Activated CD4-positive, alpha-beta T cell treated with anti-CD3 and anti-CD28 coated beads, Interleukin-2, amount 10 ng/mL, durations not matched to agents 7 days and 5 days (primary cell): ENCODE data around the gene PMIS2. TPM values are rescaled to one million over a fixed set of nuclear protein-coding genes. Genes with fewer than 3 reads are reported as not detected.
A peak's percentile ranks its signal among the peaks of the same experiment; 100 is the strongest.

ENCODE experiments used
- CTCF ChIA-PET: fragments of 350-600 bp; sonication (Branson Sonifier 250); formaldehyde crosslinking; loops from one replicate; lab custom pipeline; 2021; ENCODE audit warnings: antibody characterized with exemption; lab: Charles Lee
- POLR2A ChIA-PET: fragments of 350-600 bp; sonication (Branson Sonifier 250); formaldehyde crosslinking; loops from one replicate; lab custom pipeline; 2021; ENCODE audit warnings: antibody characterized with exemption; lab: Charles Lee
- DNase-seq: peaks from one replicate; pipeline ENCODE4 v3.0.0-alpha.2; 2020
- H3K27ac Mint-ChIP-seq: one replicate; pipeline ENCODE4 v1.8.0; 2021; ENCODE audit warnings: mild to moderate bottlenecking, moderate library complexity, mixed read lengths
- H3K27me3 Mint-ChIP-seq: one replicate; pipeline ENCODE4 v1.8.0; 2021; ENCODE audit warnings: mixed read lengths
- H3K36me3 Mint-ChIP-seq: one replicate; pipeline ENCODE4 v1.8.0; 2021; ENCODE audit warnings: low read depth, mixed read lengths
- H3K4me1 Mint-ChIP-seq: one replicate; pipeline ENCODE4 v1.8.0; 2021; ENCODE audit warnings: mixed read lengths
- H3K4me3 Mint-ChIP-seq: one replicate; pipeline ENCODE4 v1.8.0; 2021; ENCODE audit warnings: mild to moderate bottlenecking, moderate library complexity, mixed read lengths
- H3K9me3 Mint-ChIP-seq: one replicate; pipeline ENCODE4 v1.8.0; 2021; ENCODE audit warnings: mixed read lengths
- total RNA-seq, 2 experiments: library from RNA; stranded (reverse); gene quantifications; one replicate each; pipeline ENCODE4 v1.2.3, GENCODE V29; 2021

The PMIS2 gene
- total RNA-seq, 2 experiments from 2014 or later: not detected

DNA sequence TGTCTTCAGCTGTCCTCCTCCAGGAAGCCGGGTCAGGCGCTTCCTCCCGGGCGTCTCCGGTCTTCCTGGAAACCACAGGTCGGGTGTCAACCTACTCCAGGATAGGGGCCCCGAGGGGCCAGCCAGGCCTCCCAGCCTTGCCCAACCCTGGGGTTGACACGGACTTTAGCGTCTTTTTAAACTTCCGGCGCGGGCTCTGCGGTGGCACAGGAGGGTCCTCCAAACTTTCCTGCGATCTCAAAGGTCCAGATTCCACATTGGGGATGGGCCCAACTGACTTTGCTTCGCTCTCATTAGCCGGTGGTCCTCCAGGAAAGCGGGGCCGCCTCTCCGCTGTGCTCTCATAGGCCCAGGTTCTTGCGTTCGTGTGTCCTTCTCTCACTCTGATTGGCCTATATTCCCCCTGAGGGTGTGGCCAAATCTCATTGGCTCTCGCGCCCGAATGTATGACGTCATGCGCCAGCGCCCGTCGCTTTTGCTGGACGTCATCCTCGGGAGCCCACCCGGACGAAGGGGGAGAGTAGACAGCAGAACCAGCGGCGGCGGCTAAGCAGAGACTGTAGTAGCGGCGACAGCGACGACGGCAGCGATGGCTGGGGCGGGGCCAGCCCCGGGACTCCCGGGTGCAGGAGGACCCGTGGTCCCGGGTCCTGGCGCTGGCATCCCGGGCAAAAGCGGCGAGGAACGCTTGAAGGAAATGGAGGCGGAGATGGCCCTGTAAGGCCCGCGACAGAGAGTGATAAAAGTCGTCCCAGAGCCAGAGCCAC, 42.8 kb downstream of the PMIS2 start, which contains the start of gene RBM42:
Gene RBM42 (plus strand): TSS at position 472 of the 767 bp plus-strand sequence. CDS start 118 bp downstream, at position 590.
- H3K9me3 Mint-ChIP-seq: no peaks in the 10 kb centered on the region
- peak; percentile 98 for DNase-seq
- H3K27me3 Mint-ChIP-seq: no peaks in the 10 kb centered on the region
- peak within 1 kb of the TSS; percentile 99 for H3K27ac Mint-ChIP-seq
- H3K4me3 Mint-ChIP-seq: peak within 1 kb of the TSS; percentile 97
- ChIA-PET POLR2A (interaction anchor here (0.6 kb wide), 1 partner anchor 297 kb away, joined by 3 read pairs; no protein-coding TSS in a partner anchor), CTCF (no interaction called here)
- peaks cover 18% of the 10 kb centered on the region for H3K4me1 Mint-ChIP-seq
- peaks cover 28% of the 10 kb centered on the region for H3K36me3 Mint-ChIP-seq

DNA sequence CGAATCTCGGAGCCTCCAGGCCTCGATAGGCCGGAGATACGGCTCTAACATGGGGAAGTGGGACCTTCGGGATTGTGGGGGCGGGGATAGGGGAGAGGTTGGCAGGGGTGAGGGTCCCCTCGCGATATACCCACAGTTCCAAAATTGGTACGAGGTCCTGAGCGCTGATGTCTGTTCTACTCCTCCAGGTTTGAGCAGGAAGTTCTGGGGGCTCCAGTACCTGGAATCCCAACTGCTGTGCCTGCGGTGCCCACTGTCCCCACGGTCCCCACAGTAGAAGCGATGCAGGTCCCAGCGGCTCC, 43.3 kb downstream of the PMIS2 start:
- no peaks in the 10 kb centered on the region for H3K27me3 Mint-ChIP-seq
- H3K9me3 Mint-ChIP-seq: no peaks in the 10 kb centered on the region
- H3K4me1 Mint-ChIP-seq: peaks cover 18% of the 10 kb centered on the region
- CTCF ChIA-PET: interaction anchor here (1.0 kb wide), 1 partner anchor 18 kb away, joined by 3 read pairs; no protein-coding TSS in a partner anchor
- H3K36me3 Mint-ChIP-seq: peaks cover 28% of the 10 kb centered on the region
- peak overlapping the region; percentile 99 for H3K27ac Mint-ChIP-seq
- peak overlapping the region; percentile 97 for H3K4me3 Mint-ChIP-seq
- no peak for DNase-seq
- POLR2A ChIA-PET: no interaction called here

GRCh38 chr19:35633727-35634440, 47.9 kb downstream of the PMIS2 start:
- peaks cover 11% of the 10 kb centered on the region for H3K4me1 Mint-ChIP-seq
- ChIA-PET POLR2A (no interaction called here), CTCF (no interaction called here)
- no peaks in the 10 kb centered on the region for H3K27me3 Mint-ChIP-seq
- H3K27ac Mint-ChIP-seq: no peak overlapping the region
- H3K9me3 Mint-ChIP-seq: no peaks in the 10 kb centered on the region
- no peak for DNase-seq
- H3K4me3 Mint-ChIP-seq: no peak overlapping the region
- H3K36me3 Mint-ChIP-seq: peaks cover 47% of the 10 kb centered on the region

- Mint-ChIP-seq H3K27me3 (no peaks in the 10 kb centered on the region), H3K27ac (peak overlapping the region; percentile 13), H3K4me1 (peaks cover 6% of the 10 kb centered on the region), H3K4me3 (no peak overlapping the region), H3K9me3 (no peaks in the 10 kb centered on the region), H3K36me3 (peaks cover 36% of the 10 kb centered on the region)
- CTCF ChIA-PET: interaction anchor here (1.0 to 1.3 kb wide), 2 partner anchors 8 to 56 kb away, joined by 3 to 4 read pairs; no protein-coding TSS in a partner anchor
- no peak for DNase-seq
- POLR2A ChIA-PET: no interaction called here
Measured at GRCh38 chr19:35636651-35637050, 50.7 kb downstream of the PMIS2 start.

Other genes with a start within 250 kb of the PMIS2 start
- gene FFAR1, start 238.3 kb upstream of the PMIS2 start, total RNA-seq: not detected
- gene FFAR3, start 227.7 kb upstream of the PMIS2 start, total RNA-seq: not detected
- gene GPR42, start 215.1 kb upstream of the PMIS2 start, total RNA-seq: not detected
- not detected for gene FFAR2, start 137.9 kb upstream of the PMIS2 start, total RNA-seq
- not detected for gene KRTDAP, start 95.7 kb upstream of the PMIS2 start, total RNA-seq
- not detected for gene DMKN, start 72.5 kb upstream of the PMIS2 start, total RNA-seq
- gene SBSN, start 57.9 kb upstream of the PMIS2 start, total RNA-seq: not detected
- gene GAPDHS, start 52.7 kb upstream of the PMIS2 start, total RNA-seq: not detected
- gene TMEM147, start 40.5 kb upstream of the PMIS2 start, total RNA-seq: 10 to 100 TPM; 42.5 to 43.8 TPM
- not detected for gene ATP4A, start 22.5 kb upstream of the PMIS2 start, total RNA-seq
- 10 to 100 TPM; 52.2 to 57.9 TPM for gene HAUS5, start 26.6 kb downstream of the PMIS2 start, total RNA-seq
- gene RBM42, start 42.9 kb downstream of the PMIS2 start, total RNA-seq: 100 to 1,000 TPM; 100 to 112 TPM
- 1 to 10 TPM in 1 of 2 experiments, under 1 TPM in 1; 0.84 to 1.9 TPM for gene ETV2, start 55.6 kb downstream of the PMIS2 start, total RNA-seq
- 100 to 1,000 TPM; 429 to 474 TPM for gene COX6B1, start 62.1 kb downstream of the PMIS2 start, total RNA-seq
- under 1 TPM; 0.37 TPM for gene UPK1A, start 80.3 kb downstream of the PMIS2 start, total RNA-seq
- 10 to 100 TPM; 15.4 to 17.3 TPM for gene ZBTB32, start 118.4 kb downstream of the PMIS2 start, total RNA-seq
- 10 to 100 TPM; 65.1 to 67.2 TPM for gene KMT2B, start 131.8 kb downstream of the PMIS2 start, total RNA-seq
- gene IGFLR1, start 156.3 kb downstream of the PMIS2 start, total RNA-seq: 10 to 100 TPM; 53.7 to 54.6 TPM
- 10 to 100 TPM; 35.0 to 38.1 TPM for gene U2AF1L4, start 159.2 kb downstream of the PMIS2 start, total RNA-seq
- gene PSENEN, start 159.5 kb downstream of the PMIS2 start, total RNA-seq: 10 to 100 TPM; 41.7 to 46.3 TPM
- gene LIN37, start 162.4 kb downstream of the PMIS2 start, total RNA-seq: 10 to 100 TPM; 13.7 to 15.9 TPM
- under 1 TPM; 0.29 to 0.69 TPM for gene HSPB6, start 170.9 kb downstream of the PMIS2 start, total RNA-seq
- 10 to 100 TPM; 53.7 to 59.1 TPM for gene PROSER3, start 172.0 kb downstream of the PMIS2 start, total RNA-seq
- gene ARHGAP33, start 189.4 kb downstream of the PMIS2 start, total RNA-seq: 100 to 1,000 TPM in 1 of 2 experiments, 10 to 100 TPM in 1; 91.3 to 101 TPM
- not detected for gene PRODH2, start 226.7 kb downstream of the PMIS2 start, total RNA-seq